Esophagus muscularis mucosa (tissue), 4 donors: ENCODE data around the gene STAG2. TPM values are rescaled to one million over a fixed set of nuclear protein-coding genes. Genes with fewer than 3 reads are reported as not detected.

Experiments used
- DNase-seq: peaks from one replicate; pipeline ENCODE4 v3.0.0-alpha.2; 2017; ENCODE audit errors: extremely low spot score
- H3K27ac ChIP-seq, 4 donors: fragments of 200-600 bp; sonication (generic); replicated peaks in 1 of 4; 1 replicate in 3 of 4; 2 replicates in 1 of 4; pipeline ENCODE4 v1.5.1; 2016 to 2019; ENCODE audit warnings: mild to moderate bottlenecking in 1 of 4
- H3K27me3 ChIP-seq, 4 donors: fragments of 200-600 bp; sonication (generic); one replicate each; pipeline versions ENCODE4 v1.5.1 to v1.6.0; 2016 to 2019
- H3K36me3 ChIP-seq, 4 donors: fragments of 200-600 bp; sonication (generic); one replicate each; pipeline ENCODE4 v1.5.1; 2016 to 2019
- H3K4me1 ChIP-seq, 4 donors: fragments of 200-600 bp; sonication (generic); one replicate each; pipeline ENCODE4 v1.5.1; 2016 to 2019
- H3K4me3 ChIP-seq, 4 donors: fragments of 200-600 bp; sonication (generic); 1 replicate in 2 of 4; 2 replicates in 2 of 4; pipeline ENCODE4 v1.5.1; 2016 to 2019; ENCODE audit warnings: mild to moderate bottlenecking in 4 of 4, moderate library complexity in 1 of 4
- H3K9me3 ChIP-seq, 4 donors: fragments of 200-600 bp; sonication (generic); 1 replicate in 3 of 4; 2 replicates in 1 of 4; pipeline ENCODE4 v1.5.1; 2016 to 2019
- CTCF ChIP-seq, 3 experiments: fragments of 200-600 bp in 2 of 3; fragments of 450-650 bp in 1 of 3; sonication (generic) in 2 of 3; IDR thresholded peaks; one replicate each; pipeline ENCODE4 v1.5.1; 2017 to 2019; ENCODE audit warnings: antibody characterized with exemption in 3 of 3, mild to moderate bottlenecking in 2 of 3, moderate library complexity in 1 of 3
- EP300 ChIP-seq: sonication (generic); formaldehyde crosslinking; IDR thresholded peaks from one replicate; pipeline ENCODE4 v1.6.1; 2017; ENCODE audit warnings: antibody characterized with exemption
- POLR2A ChIP-seq: fragments of 450-650 bp; IDR thresholded peaks from one replicate; pipeline ENCODE4 v1.6.1; 2017; ENCODE audit warnings: antibody characterized with exemption, moderate library complexity, mild to moderate bottlenecking, low read depth
- POLR2AphosphoS5 ChIP-seq, 2 donors: sonication (generic); formaldehyde crosslinking; IDR thresholded peaks; one replicate each; pipeline ENCODE4 v1.6.1; 2017; ENCODE audit warnings: antibody characterized with exemption in 2 of 2
- WGBS: methylation state at CpG from one replicate; pipeline ENCODE4 v1.1.5; 2018; 5-methylcytosine and 5-hydroxymethylcytosine counted together
- intact Hi-C: fragments of 100-400 bp; cut with DNase I; formaldehyde crosslinking; loops from one replicate; pipeline ENCODE4 v1.15.1; 2023
- total RNA-seq, 4 donors: library from RNA; depleted of rRNA; stranded (reverse); fragments of >200 nt; gene quantifications; one replicate each; pipeline versions ENCODE4 v1.1.0 to v1.2.1, GENCODE V29; 2016

Gene STAG2
- total RNA-seq, 4 donors from 2014 or later = 60.6 to 94.3 (median 84.7) TPM

- no peaks in the 10 kb centered on the region for H3K27me3 ChIP-seq
- no peaks in the 10 kb centered on the region for H3K36me3 ChIP-seq
- TF ChIP-seq EP300 (no peak), CTCF (IDR thresholded peaks at IDR 0.05) (no peak), POLR2A (no peak), POLR2AphosphoS5 (IDR thresholded peaks at IDR 0.05) (no peak)
- no peak for DNase-seq
- 47% methylated on average over 5 of the region's 5 CpGs for WGBS
- peaks cover 17 to 97% (median 68%) of the 10 kb centered on the region in 4 donors for H3K4me1 ChIP-seq
- no peaks in the 10 kb centered on the region for H3K9me3 ChIP-seq
- intact Hi-C loops = no loop called here
- no peak overlapping the region for H3K27ac ChIP-seq
- no peak overlapping the region for H3K4me3 ChIP-seq
These were observed 7.0 kb downstream of the STAG2 start for GRCh38 chrX:123968383-123969050.

- no peaks in the 10 kb centered on the region for H3K9me3 ChIP-seq
- H3K27ac ChIP-seq = peak overlapping the region in 2 of 4 donors; percentile 9 to 44
- intact Hi-C loops = no loop called here
- H3K4me3 ChIP-seq = no peak overlapping the region
- H3K27me3 ChIP-seq = no peaks in the 10 kb centered on the region
- no peak for DNase-seq
- TF ChIP-seq EP300 = no peak
- no peak for TF ChIP-seq POLR2AphosphoS5 (IDR thresholded peaks at IDR 0.05)
- no peak for TF ChIP-seq POLR2A
- no peak for TF ChIP-seq CTCF (IDR thresholded peaks at IDR 0.05)
- WGBS = 53% methylated on average over 5 of the region's 5 CpGs
- H3K4me1 ChIP-seq = peaks cover 9 to 92% (median 74%) of the 10 kb centered on the region in 4 donors
- no peaks in the 10 kb centered on the region for H3K36me3 ChIP-seq
These were observed 10.5 kb downstream of the STAG2 start for GRCh38 chrX:123971982-123972381.

GRCh38 chrX:123973921-123974320, 12.4 kb downstream of the STAG2 start:
- intact Hi-C loops = loop anchor here (2.0 kb wide), 1 partner anchor 13 kb away; the partner anchor contains the start of gene STAG2

GRCh38 chrX:123975180-123975579, 13.7 kb downstream of the STAG2 start:
- intact Hi-C loops = loop anchor here (2.0 kb wide), 1 partner anchor 14 kb away; the partner anchor contains the start of gene STAG2
- Histone ChIP-seq H3K4me1 (peaks cover 5 to 89% (median 64%) of the 10 kb centered on the region in 4 donors), H3K27me3 (no peaks in the 10 kb centered on the region), H3K36me3 (no peaks in the 10 kb centered on the region), H3K27ac (peak overlapping the region; percentile 34 to 78 (median 69)), H3K4me3 (peak overlapping the region in 1 of 4 donors; percentile 31), H3K9me3 (no peaks in the 10 kb centered on the region)
- 51% methylated on average over 6 of the region's 6 CpGs for WGBS
- TF ChIP-seq POLR2AphosphoS5 (IDR thresholded peaks at IDR 0.05) = no peak
- no peak for TF ChIP-seq CTCF (IDR thresholded peaks at IDR 0.05)
- TF ChIP-seq POLR2A = no peak
- no peak for TF ChIP-seq EP300
- DNase-seq = no peak

More at GRCh38 chrX:123973921-123974320, 12.4 kb downstream of the STAG2 start:
- no peak for TF ChIP-seq POLR2A
- TF ChIP-seq EP300 = no peak
- TF ChIP-seq CTCF (IDR thresholded peaks at IDR 0.05) = no peak
- no peak for TF ChIP-seq POLR2AphosphoS5 (IDR thresholded peaks at IDR 0.05)
- Histone ChIP-seq H3K27ac (no peak overlapping the region), H3K4me3 (no peak overlapping the region), H3K9me3 (no peaks in the 10 kb centered on the region), H3K27me3 (no peaks in the 10 kb centered on the region), H3K4me1 (peaks cover 4 to 88% (median 63%) of the 10 kb centered on the region in 4 donors), H3K36me3 (no peaks in the 10 kb centered on the region)
- WGBS = 50% methylated on average over 3 of the region's 3 CpGs
- no peak for DNase-seq
